Measurements from ENCODE around the gene GPR146.

Gene GPR146

DNA sequence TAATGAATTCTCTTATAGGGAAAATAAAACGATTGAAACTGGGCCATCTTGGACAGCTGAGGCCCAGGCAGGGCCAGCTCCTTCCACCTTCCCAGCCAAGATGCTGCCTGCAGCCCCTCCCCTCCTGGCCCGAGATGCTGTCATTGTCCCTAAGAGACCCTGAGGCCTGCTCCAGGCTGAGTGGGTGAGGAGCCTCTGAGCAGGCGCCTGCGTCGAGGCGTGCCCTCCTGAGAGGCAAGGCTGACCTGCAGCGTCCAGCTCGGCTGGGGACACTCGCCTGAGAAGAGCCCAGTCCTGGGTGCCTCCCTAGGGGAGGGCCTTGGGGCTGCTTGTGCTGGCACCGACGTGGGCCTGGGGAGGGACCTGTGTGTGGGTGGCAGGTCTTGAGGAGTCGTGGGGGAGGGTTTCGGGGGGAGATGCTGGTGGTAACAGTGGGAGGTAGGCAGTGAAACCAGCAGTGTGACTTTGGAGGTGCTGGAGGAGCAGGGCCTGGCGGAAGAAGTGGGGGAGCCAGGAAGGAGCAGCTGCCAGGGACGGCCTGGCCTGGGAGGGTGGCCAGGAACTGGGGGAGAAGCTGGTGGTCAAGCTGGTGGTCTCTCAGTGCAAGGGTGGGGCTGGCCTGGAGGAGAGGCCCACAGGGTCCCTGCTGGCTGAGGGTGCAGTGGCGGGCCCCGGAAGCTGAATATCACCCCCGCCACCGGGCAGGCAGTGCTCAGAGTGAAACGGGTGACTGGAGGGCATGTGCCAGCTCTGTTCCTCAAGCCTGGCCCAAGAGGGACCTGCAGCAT, 7.9 kb downstream of the GPR146 start:
- no peaks in the 10 kb centered on the region for H3K27me3 ChIP-seq (ENCODE audit: control insufficient read depth, low read length)
- H3F3A ChIP-seq (ENCODE audit: control insufficient read depth, insufficient read depth) = no peaks in the 10 kb centered on the region
- no peaks in the 10 kb centered on the region for H3K9me2 ChIP-seq (replicated peaks; ENCODE audit: control insufficient read depth, low read length)
- no peaks in the 10 kb centered on the region for H3K9me3 ChIP-seq (ENCODE audit: control insufficient read depth, insufficient read depth, low read length)
- H3K79me2 ChIP-seq (ENCODE audit: control insufficient read depth, low read length) = peaks cover 28% of the 10 kb centered on the region
- H3K4me1 ChIP-seq (ENCODE audit: control insufficient read depth, low read length) = peaks cover 65% of the 10 kb centered on the region
- H3K4me3 ChIP-seq (ENCODE audit: low read length) = no peak overlapping the region
- H3K4me2 ChIP-seq (ENCODE audit: low read length) = no peak overlapping the region
- TF ChIP-seq, protein P1, sequence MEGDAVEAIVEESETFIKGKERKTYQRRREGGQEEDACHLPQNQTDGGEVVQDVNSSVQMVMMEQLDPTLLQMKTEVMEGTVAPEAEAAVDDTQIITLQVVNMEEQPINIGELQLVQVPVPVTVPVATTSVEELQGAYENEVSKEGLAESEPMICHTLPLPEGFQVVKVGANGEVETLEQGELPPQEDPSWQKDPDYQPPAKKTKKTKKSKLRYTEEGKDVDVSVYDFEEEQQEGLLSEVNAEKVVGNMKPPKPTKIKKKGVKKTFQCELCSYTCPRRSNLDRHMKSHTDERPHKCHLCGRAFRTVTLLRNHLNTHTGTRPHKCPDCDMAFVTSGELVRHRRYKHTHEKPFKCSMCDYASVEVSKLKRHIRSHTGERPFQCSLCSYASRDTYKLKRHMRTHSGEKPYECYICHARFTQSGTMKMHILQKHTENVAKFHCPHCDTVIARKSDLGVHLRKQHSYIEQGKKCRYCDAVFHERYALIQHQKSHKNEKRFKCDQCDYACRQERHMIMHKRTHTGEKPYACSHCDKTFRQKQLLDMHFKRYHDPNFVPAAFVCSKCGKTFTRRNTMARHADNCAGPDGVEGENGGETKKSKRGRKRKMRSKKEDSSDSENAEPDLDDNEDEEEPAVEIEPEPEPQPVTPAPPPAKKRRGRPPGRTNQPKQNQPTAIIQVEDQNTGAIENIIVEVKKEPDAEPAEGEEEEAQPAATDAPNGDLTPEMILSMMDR (IDR thresholded peaks at IDR 0.05; ENCODE audit: low read depth, low read length, poor library complexity, severe bottlenecking) = no peak
- no peak for TF ChIP-seq EZH2phosphoT487 (IDR thresholded peaks at IDR 0.05; ENCODE audit: borderline replicate concordance, low read length)
- peaks cover 16% of the 10 kb centered on the region for H4K20me1 ChIP-seq (ENCODE audit: control insufficient read depth, insufficient read depth, low read depth, low read length)
- H3K36me3 ChIP-seq (ENCODE audit: control insufficient read depth, low read length) = peaks cover 8% of the 10 kb centered on the region; the same call in 1 of the 2 replicates
- H3K27ac ChIP-seq (ENCODE audit: low read depth, low read length) = no peak overlapping the region

GRCh38 chr7:1053002-1053411, 8.7 kb downstream of the GPR146 start:
- peaks cover 34% of the 10 kb centered on the region for H3K79me2 ChIP-seq (ENCODE audit: control insufficient read depth, low read length)
- H3K4me2 ChIP-seq (ENCODE audit: low read length) = no peak overlapping the region
- no peaks in the 10 kb centered on the region for H3K9me2 ChIP-seq (replicated peaks; ENCODE audit: control insufficient read depth, low read length)
- peaks cover 16% of the 10 kb centered on the region for H3K36me3 ChIP-seq (ENCODE audit: control insufficient read depth, low read length)
- H3K27ac ChIP-seq (ENCODE audit: low read depth, low read length) = no peak overlapping the region
- no peak overlapping the region for H3K4me3 ChIP-seq (ENCODE audit: low read length)
- peaks cover 72% of the 10 kb centered on the region for H3K4me1 ChIP-seq (ENCODE audit: control insufficient read depth, low read length)
- no peaks in the 10 kb centered on the region for H3F3A ChIP-seq (ENCODE audit: control insufficient read depth, insufficient read depth)
- no peaks in the 10 kb centered on the region for H3K9me3 ChIP-seq (ENCODE audit: control insufficient read depth, insufficient read depth, low read length)
- TF ChIP-seq, protein P1 (IDR thresholded peaks at IDR 0.05; ENCODE audit: low read depth, low read length, poor library complexity, severe bottlenecking) = no peak
- no peak for TF ChIP-seq EZH2phosphoT487 (IDR thresholded peaks at IDR 0.05; ENCODE audit: borderline replicate concordance, low read length)
- H3K27me3 ChIP-seq (ENCODE audit: control insufficient read depth, low read length) = no peaks in the 10 kb centered on the region
- H4K20me1 ChIP-seq (ENCODE audit: control insufficient read depth, insufficient read depth, low read depth, low read length) = peaks cover 16% of the 10 kb centered on the region

GRCh38 chr7:1053816-1054370, 9.5 kb downstream of the GPR146 start:
- no peak overlapping the region for H3K27ac ChIP-seq (ENCODE audit: low read depth, low read length)
- no peaks in the 10 kb centered on the region for H3K9me3 ChIP-seq (ENCODE audit: control insufficient read depth, insufficient read depth, low read length)
- H3K4me3 ChIP-seq (ENCODE audit: low read length) = no peak overlapping the region
- peaks cover 34% of the 10 kb centered on the region for H3K79me2 ChIP-seq (ENCODE audit: control insufficient read depth, low read length)
- peaks cover 4% of the 10 kb centered on the region for H3F3A ChIP-seq (ENCODE audit: control insufficient read depth, insufficient read depth)
- no peaks in the 10 kb centered on the region for H3K27me3 ChIP-seq (ENCODE audit: control insufficient read depth, low read length)
- H3K36me3 ChIP-seq (ENCODE audit: control insufficient read depth, low read length) = peaks cover 19% of the 10 kb centered on the region
- peaks cover 16% of the 10 kb centered on the region for H4K20me1 ChIP-seq (ENCODE audit: control insufficient read depth, insufficient read depth, low read depth, low read length)
- no peaks in the 10 kb centered on the region for H3K9me2 ChIP-seq (replicated peaks; ENCODE audit: control insufficient read depth, low read length)
- H3K4me1 ChIP-seq (ENCODE audit: control insufficient read depth, low read length) = peaks cover 81% of the 10 kb centered on the region
- no peak overlapping the region for H3K4me2 ChIP-seq (ENCODE audit: low read length)
- TF ChIP-seq EZH2phosphoT487 (IDR thresholded peaks at IDR 0.05; ENCODE audit: borderline replicate concordance, low read length) = no peak
- TF ChIP-seq, protein P1 (IDR thresholded peaks at IDR 0.05; ENCODE audit: low read depth, low read length, poor library complexity, severe bottlenecking) = no peak
